ENCODE results near the gene C5orf63. TPM values are rescaled to one million over a fixed set of nuclear protein-coding genes. Genes with fewer than 3 reads are reported as not detected.
A peak's percentile ranks its signal among the peaks of the same experiment; 100 is the strongest.
"Not testable (repeated sequence)": the region's sequence is repeated elsewhere in the genome, so short reads cannot be mapped to it uniquely, and the experiment has no call there.

The C5orf63 gene
- 1.4 and 1.6 TPM in 2 replicates for total RNA-seq (2014; rRNA removed; shearing (Covaris generic))

DNA sequence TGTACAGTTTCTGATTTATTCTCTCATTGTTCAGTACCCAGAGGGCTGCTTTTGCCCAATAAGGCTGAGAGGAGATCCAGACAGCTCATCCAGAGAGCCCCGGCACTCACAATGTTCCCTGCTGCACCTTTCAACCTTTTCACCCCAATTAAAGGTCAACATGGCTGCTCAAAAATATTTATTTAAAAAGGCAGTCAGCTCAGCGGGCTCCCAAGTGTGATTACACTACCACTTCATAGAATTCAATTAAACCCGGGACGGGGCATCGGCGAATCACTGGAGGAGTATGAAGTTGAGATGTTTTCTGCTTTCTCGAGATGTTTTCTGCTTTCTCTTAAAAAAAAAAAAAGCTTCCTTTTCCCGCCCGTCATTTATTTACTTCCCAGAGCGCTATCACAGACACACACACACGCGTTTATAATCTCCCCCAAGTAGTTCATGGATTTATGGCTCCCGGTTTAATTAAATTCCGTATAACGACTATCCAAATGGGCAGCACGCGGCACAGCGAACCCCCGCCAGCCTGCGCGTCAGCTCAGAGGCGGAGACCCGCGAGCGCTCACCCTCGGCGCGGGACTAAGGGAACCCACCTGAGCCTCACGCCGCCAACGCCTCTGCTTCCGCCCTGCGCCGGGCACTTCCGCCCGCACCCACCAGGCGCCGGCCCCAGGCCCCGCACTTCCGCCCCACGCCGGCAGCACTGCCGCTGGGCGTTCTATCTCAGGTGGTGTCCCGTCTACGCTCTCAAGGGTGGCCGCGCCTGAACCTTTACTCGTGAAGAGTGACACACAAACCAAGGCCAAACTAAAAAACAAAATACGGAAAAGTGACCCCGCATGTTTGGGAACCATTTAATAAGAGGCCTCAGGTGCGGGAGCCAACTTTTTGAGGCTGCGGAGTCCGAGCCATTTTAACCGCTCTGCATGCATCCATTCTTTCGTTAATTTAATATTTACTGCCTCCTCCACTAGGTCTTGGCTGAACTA is at the start of gene C5orf63:
Gene C5orf63, minus strand, starts transcription at position 642 of the 986 bp plus-strand sequence. CDS start 14,507 bp downstream, outside the sequence.
- DNase-seq (ENCODE audit: low spot score), result no peak

- DNase-seq (ENCODE audit: low spot score), result no peak
Observed at GRCh38 chr5:127112347-127112864, 39.1 kb upstream of the C5orf63 start.

GRCh38 chr5:127111112-127111511 is 37.8 kb upstream of the C5orf63 start:
- DNase-seq (ENCODE audit: low spot score), result no peak

DNA sequence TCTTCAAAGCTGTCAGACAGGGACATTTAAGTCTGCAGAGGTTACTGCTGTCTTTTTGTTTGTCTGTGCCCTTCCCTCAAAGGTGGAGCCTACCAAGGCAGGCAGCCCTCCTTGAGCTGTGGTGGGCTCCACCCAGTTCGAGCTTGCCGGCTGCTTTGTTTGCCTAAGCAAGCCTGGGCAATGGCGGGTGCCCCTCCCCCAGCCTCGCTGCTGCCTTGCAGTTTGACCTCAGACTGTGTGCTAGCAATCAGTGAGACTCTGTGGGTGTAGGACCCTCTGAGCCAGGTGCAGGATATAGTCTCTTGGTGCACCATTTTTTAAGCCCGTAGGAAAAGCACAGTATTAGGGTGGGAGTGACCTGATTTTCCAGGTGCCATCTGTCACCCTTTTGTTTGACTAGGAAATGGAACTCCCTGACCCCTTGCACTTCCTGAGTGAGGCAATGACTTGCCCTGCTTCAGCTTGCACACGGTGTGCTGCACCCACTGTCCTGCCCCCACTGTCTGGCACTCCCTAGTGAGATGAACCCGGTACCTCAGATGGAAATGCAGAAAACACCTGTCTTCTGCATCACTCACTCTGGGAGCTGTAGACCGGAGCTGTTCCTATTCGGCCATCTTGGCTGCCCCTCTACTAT is 35.4 kb upstream of the C5orf63 start:
- DNase-seq (ENCODE audit: low spot score), result not testable (repeated sequence)

GRCh38 chr5:127101935-127102334 is 28.6 kb upstream of the C5orf63 start:
- no peak for DNase-seq (ENCODE audit: low spot score)

DNA sequence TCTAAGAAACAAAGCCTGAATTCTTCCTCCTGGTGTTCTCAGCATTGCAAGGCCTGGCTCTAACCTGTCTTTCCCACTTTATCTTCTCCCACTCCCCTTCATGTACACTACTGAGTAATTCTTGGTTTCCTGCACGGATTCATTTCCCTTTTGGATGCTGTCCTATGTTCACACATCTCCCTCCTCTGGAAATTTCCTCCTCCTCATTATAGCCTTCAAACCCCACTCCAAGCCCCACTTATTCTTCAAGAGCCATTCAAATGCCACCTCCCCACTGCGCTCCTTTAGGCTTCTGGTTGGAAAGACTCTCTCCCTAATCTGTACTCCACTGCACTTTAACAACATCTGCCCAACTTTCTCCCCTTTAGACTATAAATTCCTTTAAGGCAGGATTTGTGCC is 28.2 kb upstream of the C5orf63 start:
- no peak for DNase-seq (ENCODE audit: low spot score)

DNA sequence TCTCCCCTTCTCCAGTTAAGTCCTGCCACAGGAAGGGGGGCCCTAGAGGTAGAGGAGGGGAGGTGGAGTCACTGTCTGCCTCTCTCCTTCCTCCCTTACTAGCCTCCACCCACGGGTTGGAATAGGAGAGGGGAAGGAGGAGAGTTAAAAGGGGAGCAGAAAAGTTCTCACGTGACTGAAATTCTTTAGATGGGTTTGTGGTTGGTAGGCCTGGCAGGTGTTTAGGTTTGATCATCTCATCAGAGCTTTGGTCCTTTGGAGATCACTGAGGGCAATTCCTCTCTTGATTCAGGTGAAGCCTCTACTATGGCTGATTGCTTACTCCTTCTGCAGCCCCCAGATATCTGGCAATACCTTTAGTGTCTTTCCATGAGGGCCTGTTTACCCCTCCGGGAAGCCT is 24.9 kb upstream of the C5orf63 start:
- no peak for DNase-seq (ENCODE audit: low spot score)

DNA sequence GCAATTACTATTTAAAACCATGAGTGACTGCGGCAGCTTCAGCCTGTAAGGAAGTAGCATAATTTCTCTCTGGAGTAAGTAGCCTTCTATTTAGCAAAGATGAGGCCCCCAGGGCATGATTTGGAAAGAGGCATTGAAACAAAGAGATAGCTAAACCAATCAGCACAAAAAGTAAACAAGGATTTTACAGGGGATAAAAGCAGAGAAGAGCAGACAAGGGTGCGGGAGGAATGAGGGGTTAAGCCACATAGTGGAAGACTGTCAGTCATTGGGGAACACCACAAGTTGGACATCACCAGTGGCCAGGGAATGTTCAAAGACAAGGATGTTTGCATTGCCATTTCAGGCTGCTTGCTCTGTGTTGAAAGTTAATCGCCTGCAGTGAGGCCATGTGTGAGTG is 24.0 kb upstream of the C5orf63 start:
- DNase-seq (ENCODE audit: low spot score), result no peak

DNA sequence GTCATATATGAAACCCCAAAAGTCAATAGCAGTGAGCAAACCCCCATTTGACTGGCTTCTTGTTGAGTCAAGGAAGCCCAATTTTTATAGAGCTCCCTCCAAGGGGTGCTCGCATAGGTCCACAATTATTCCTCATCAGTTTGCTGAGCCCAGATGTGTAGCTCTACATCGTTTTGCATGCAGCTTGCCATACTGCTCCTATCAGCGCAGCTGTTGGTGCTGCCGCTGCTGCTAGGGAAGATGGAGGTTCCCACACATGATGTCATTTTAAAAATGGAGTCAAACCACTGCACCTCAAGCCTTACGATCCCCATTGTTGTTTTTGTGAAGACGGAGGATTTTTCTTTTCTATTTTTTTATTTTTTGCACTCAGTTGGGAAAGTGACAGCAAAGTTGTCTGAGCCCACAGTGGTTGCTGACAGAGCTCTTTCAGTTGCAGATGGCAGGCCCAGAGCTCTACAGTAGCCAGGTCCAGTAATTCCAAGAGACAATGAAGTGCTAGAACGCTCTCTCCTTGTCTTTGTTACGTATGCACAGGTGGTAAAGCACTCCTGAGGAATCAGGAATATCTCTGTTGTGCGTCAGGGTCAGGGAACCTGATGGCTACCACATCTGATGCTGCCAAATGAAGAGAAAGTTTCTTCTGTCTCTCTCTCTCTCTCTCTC is 23.2 kb upstream of the C5orf63 start:
- DNase-seq (ENCODE audit: low spot score), result no peak

DNA sequence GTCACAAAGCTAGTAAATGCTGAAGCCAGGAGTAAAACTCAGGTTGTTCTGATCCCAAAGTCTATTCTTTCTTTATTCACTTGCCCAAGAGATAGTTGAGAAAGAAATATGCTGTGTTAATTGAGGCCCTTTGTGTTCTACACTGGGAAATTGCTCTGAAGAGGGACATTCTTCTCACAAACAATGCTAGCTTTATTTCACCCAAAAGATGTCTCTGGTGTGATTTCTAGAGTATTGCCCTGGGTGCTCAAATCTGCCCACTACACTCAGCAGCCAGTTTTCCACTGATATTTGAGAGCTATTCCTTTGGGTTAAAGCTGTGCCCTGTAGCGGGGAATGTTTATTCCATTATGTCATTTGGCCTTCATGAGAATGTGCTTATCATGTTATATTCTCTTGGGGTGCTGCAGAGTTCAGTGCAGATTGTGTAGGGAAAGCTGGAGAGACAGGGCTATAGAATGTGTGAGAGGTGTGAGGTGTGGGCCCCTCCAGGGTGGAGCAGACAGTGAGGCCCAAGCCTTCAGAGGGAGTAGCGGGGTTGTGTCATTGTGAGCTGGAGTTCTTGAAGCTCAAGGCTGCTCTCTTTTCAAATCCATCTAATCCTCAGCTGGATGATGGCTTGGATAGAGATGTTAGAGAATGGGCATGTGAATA is 21.0 kb upstream of the C5orf63 start:
- no peak for DNase-seq (ENCODE audit: low spot score)

- DNase-seq (ENCODE audit: low spot score), result peak; percentile 51
Observed at GRCh38 chr5:127092690-127093089, 19.4 kb upstream of the C5orf63 start.

- DNase-seq (ENCODE audit: low spot score), result no peak
Observed at GRCh38 chr5:127089191-127089590, 15.9 kb upstream of the C5orf63 start.

DNA sequence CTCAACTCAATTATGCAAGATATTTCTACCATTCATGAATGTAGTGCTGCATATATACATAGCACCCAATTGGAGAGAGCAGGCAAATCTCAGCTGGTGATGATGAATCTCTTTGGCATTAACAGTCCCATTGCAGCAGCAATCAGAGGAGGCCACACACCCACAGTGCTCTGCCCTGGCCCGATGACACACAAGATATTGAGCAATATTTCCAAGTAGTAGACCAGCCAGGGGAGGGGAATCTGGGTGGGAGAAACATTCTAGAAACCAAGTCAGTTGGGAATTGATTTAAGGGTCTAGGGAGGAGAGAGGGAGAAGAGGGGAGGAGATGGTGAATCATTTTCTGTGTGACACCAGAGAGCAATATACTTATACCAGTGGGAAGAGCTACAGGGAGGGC is 14.9 kb upstream of the C5orf63 start:
- peak; percentile 93 for DNase-seq (ENCODE audit: low spot score)

DNA sequence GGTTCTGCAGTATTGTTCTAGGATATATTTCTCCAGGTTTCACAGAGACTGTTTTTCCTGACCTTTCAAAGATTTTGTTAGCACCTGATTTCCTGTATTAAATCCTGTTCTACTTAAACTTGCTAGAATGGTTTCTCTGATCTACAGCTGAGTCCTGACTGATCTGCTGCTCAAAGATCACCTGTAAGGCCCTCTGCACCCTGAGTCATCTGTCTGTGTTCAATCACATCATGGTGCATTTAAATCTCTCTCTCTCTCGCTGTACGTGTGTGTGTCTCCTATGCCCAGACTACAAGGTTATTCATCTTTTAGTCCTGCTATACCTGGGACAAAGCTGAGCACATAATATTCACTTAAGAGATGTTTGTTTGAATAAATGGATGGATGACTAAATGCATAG is 13.3 kb upstream of the C5orf63 start:
- DNase-seq (ENCODE audit: low spot score), result no peak

GRCh38 chr5:127085796-127086195 is 12.5 kb upstream of the C5orf63 start:
- no peak for DNase-seq (ENCODE audit: low spot score)

DNA sequence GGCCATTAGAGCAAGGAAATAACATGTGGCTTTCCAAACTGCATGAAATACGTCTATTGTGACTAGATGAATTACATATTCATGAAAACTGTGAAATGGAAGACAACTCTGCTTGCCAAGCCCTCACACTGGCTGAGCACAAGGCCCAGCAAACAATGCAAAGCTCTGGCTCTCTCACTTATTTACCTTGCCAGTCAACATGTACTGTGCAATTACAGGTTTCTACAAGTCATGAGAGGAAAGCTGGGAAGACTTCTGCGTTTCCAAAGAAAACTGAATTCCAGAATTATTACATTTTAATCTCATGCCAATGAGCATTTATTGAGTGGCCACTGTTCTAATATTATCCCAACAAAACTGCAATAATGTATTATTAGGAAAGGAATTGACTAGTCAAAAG is 12.1 kb upstream of the C5orf63 start:
- no peak for DNase-seq (ENCODE audit: low spot score)

GRCh38 chr5:127084656-127085055 is 11.4 kb upstream of the C5orf63 start:
- DNase-seq (ENCODE audit: low spot score), result no peak

GRCh38 chr5:127083711-127084110 is 10.4 kb upstream of the C5orf63 start:
- no peak for DNase-seq (ENCODE audit: low spot score)

- DNase-seq (ENCODE audit: low spot score), result no peak
Observed at GRCh38 chr5:127079994-127080491, 6.7 kb upstream of the C5orf63 start.

DNA sequence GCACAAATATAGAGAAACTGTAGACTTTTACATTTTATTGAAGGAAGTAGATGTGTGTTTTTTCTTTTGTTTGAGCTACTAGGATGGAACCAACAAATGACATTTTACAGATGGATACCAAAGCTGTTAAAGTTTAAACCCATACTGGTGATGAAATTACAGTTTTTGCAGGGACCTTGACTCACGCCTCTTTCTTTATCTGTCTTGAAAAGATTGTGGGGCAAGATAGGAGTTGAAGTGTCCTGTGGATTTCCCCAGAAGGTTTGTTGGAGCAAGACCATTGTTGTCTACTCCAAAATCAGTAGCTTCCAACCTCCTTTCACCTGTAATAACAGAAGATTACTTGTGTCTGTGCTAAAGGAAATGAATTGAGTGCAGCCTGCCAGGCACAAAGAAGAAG is 4.1 kb upstream of the C5orf63 start:
- DNase-seq (ENCODE audit: low spot score), result no peak
